ENCODE data around the gene SEC62. TPM values are rescaled to one million over a fixed set of nuclear protein-coding genes. Genes with fewer than 3 reads are reported as not detected.

SEC62 gene
- total RNA-seq, 1 donor from 2014 or later, result 101 TPM

DNA sequence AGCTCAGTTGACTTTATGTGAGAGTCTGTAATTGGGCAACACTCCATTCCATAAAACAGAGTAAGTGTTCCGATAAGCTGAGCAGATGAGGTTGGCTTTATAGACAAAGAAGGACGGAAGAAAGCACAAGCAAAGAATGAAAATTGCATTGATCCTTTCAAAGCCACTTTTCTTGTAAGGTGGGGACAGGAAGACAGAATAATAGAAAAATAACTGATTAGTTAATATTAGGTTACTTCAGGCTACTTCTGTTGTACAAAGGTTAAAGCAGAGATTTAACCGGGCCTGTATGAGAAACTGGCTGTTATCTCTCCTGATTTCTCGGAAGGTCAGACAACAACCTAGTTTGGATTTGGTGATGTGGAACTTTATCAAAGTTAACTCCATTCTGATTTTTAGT, 55.7 kb downstream of the SEC62 start:
- DNase-seq (ENCODE audit: extremely low spot score, unreplicated experiment), result no peak
- Mint-ChIP-seq H3K9me3 (no peaks in the 10 kb centered on the region), H3K4me3 (no peak overlapping the region), H3K27ac (no peak overlapping the region), H3K36me3 (no peaks in the 10 kb centered on the region), H3K4me1 (ENCODE audit: unreplicated experiment) (no peaks in the 10 kb centered on the region), H3K27me3 (peaks cover 2% of the 10 kb centered on the region)
- TF ChIP-seq, protein P1, sequence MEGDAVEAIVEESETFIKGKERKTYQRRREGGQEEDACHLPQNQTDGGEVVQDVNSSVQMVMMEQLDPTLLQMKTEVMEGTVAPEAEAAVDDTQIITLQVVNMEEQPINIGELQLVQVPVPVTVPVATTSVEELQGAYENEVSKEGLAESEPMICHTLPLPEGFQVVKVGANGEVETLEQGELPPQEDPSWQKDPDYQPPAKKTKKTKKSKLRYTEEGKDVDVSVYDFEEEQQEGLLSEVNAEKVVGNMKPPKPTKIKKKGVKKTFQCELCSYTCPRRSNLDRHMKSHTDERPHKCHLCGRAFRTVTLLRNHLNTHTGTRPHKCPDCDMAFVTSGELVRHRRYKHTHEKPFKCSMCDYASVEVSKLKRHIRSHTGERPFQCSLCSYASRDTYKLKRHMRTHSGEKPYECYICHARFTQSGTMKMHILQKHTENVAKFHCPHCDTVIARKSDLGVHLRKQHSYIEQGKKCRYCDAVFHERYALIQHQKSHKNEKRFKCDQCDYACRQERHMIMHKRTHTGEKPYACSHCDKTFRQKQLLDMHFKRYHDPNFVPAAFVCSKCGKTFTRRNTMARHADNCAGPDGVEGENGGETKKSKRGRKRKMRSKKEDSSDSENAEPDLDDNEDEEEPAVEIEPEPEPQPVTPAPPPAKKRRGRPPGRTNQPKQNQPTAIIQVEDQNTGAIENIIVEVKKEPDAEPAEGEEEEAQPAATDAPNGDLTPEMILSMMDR (conservative IDR thresholded peaks at IDR 0.05), result no peak

DNA sequence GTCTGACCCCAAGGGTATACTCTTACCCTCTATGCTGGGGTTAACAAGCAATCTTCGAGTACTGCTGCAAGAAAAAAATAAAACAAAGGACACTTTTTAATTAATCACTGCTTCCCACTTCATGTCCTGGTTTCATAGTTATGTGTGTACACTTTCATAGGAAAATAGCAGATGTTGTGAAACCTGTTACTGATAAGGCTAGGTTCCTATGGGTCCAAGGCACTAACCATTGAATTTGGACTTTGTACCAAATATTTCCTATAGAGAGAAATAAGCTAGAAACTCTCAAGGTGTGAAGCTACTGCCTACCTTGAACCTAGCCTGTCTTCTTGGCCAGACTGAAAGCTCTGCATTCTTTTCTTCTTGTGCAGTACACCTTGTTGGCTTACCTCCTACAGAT, 56.6 kb downstream of the SEC62 start:
- Mint-ChIP-seq H3K27ac (no peak overlapping the region), H3K27me3 (peaks cover 2% of the 10 kb centered on the region), H3K9me3 (no peaks in the 10 kb centered on the region), H3K36me3 (no peaks in the 10 kb centered on the region), H3K4me3 (no peak overlapping the region), H3K4me1 (ENCODE audit: unreplicated experiment) (no peaks in the 10 kb centered on the region)
- no peak for DNase-seq (ENCODE audit: extremely low spot score, unreplicated experiment)
- TF ChIP-seq, protein P1 (conservative IDR thresholded peaks at IDR 0.05), result no peak

DNA sequence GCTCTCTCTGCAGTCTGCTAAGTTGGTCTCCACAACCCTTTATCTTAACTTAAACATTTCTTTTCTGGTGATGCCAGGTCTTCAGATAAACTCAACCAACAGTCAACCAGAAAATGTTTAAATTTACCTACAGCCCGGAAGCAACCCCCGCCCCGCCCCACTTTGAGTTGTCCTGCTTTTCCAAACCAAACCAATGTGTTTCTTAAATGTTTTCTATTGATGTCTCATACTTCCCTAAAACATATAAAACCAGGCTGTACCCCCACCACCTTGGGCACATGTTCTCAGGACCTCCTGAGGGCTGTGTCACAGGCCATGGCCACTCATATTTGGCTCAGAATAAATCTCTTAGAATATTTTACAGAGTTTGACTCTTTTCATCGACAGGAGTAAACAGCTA, 58.0 kb downstream of the SEC62 start:
- TF ChIP-seq, protein P1 (conservative IDR thresholded peaks at IDR 0.05), result no peak
- no peaks in the 10 kb centered on the region for H3K36me3 Mint-ChIP-seq
- no peaks in the 10 kb centered on the region for H3K4me1 Mint-ChIP-seq (ENCODE audit: unreplicated experiment)
- no peak overlapping the region for H3K4me3 Mint-ChIP-seq
- H3K9me3 Mint-ChIP-seq, result no peaks in the 10 kb centered on the region
- DNase-seq (ENCODE audit: extremely low spot score, unreplicated experiment), result no peak
- H3K27ac Mint-ChIP-seq, result no peak overlapping the region
- H3K27me3 Mint-ChIP-seq, result peaks cover 2% of the 10 kb centered on the region

DNA sequence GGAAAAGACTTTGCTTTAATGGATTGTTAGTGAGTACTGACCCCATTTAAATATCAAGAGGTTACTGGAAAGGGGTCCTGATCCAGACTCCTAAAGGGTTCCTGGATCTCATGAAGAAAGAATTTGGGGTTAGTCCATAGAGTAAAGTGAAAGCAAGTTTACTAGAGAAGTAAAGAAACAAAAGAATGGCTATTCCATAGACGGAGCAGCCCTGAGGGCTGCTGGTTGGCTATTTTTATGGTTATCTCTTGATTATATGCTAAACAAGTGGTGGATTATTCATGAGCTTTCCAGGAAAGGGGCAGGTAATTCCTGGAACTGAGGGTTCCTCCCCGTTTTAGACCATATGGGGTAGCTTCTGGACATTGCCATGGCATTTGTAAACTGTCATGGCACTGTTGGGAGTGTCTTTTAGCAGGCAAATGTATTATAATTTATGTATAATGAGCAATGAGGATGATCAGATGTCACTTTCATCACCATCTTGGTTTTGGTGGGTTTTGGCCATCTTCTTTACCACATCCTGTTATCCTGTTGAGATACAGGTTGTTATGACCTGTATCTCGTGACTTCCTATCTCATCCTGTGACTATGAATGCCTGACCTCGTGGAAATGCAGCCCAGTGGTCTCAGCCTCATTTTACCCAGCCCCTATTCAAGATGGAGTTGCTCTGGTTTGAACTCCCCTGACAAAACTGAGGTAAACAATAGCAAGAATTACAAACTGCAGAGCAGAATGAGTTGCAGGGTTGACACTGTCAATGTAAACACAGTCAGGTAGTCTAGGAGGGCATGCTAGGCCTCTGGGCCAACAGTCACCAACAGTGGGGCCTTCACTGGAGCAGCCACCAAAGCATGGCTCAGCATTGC, 60.9 kb downstream of the SEC62 start:
- H3K4me1 Mint-ChIP-seq (ENCODE audit: unreplicated experiment), result no peaks in the 10 kb centered on the region
- H3K4me3 Mint-ChIP-seq, result no peak overlapping the region
- peaks cover 2% of the 10 kb centered on the region for H3K27me3 Mint-ChIP-seq
- TF ChIP-seq, protein P1 (conservative IDR thresholded peaks at IDR 0.05), result no peak
- DNase-seq (ENCODE audit: extremely low spot score, unreplicated experiment), result no peak
- no peak overlapping the region for H3K27ac Mint-ChIP-seq
- H3K9me3 Mint-ChIP-seq, result no peaks in the 10 kb centered on the region
- H3K36me3 Mint-ChIP-seq, result no peaks in the 10 kb centered on the region

DNA sequence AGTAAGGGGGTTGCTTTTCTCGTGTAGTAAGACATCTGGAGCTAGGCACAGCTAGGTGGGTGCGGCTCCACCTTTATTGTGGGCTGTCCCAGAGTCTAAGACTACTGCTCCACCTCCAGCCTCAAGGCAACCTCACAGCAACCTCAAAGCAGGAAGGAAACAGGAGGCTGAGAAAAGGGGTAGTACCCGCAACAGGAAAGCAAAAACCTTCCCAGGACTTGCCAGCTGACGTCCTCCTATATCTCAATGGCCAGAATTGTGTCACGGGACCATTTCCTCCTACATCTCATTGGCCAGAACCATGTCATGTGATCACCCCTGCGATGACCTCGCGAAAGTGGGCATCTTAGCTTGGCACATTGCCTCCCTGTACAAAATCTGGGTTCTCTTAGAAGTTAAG, 66.9 kb downstream of the SEC62 start:
- H3K4me3 Mint-ChIP-seq, result no peak overlapping the region
- TF ChIP-seq, protein P1 (conservative IDR thresholded peaks at IDR 0.05), result no peak
- no peaks in the 10 kb centered on the region for H3K9me3 Mint-ChIP-seq
- no peak overlapping the region for H3K27ac Mint-ChIP-seq
- H3K36me3 Mint-ChIP-seq, result no peaks in the 10 kb centered on the region
- peaks cover 14% of the 10 kb centered on the region for H3K27me3 Mint-ChIP-seq
- H3K4me1 Mint-ChIP-seq (ENCODE audit: unreplicated experiment), result no peaks in the 10 kb centered on the region
- DNase-seq (ENCODE audit: extremely low spot score, unreplicated experiment), result no peak
